Esophagus squamous epithelium (tissue), 5 donors: Measurements from ENCODE around the gene SPARC. TPM values are rescaled to one million over a fixed set of nuclear protein-coding genes. Genes with fewer than 3 reads are reported as not detected.

Experiments
- DNase-seq: peaks from one replicate; lab custom pipeline; 2025; lab: John Stamatoyannopoulos, UW
- H3K27ac ChIP-seq, 4 donors: fragments of 200-600 bp; sonication (generic); one replicate each; pipeline ENCODE4 v1.5.1; 2016 to 2019; ENCODE audit warnings: mild to moderate bottlenecking in 1 of 4
- H3K27me3 ChIP-seq, 4 donors: fragments of 200-600 bp; sonication (generic); 1 replicate in 3 of 4; 2 replicates in 1 of 4; pipeline versions ENCODE4 v1.5.1 to v1.6.0; 2017 to 2021; ENCODE audit warnings: antibody characterized with exemption in 1 of 4
- H3K36me3 ChIP-seq, 3 donors: fragments of 200-600 bp; sonication (generic); one replicate each; pipeline ENCODE4 v1.5.1; 2016 to 2019
- H3K4me1 ChIP-seq, 3 donors: fragments of 200-600 bp; sonication (generic); one replicate each; pipeline ENCODE4 v1.5.1; 2017 to 2019
- H3K4me3 ChIP-seq, 4 donors: fragments of 200-600 bp; sonication (generic); 1 replicate in 3 of 4; 2 replicates in 1 of 4; pipeline ENCODE4 v1.5.1; 2016 to 2019; ENCODE audit warnings: mild to moderate bottlenecking in 2 of 4, moderate library complexity in 1 of 4
- H3K9me3 ChIP-seq, 3 donors: fragments of 200-600 bp; sonication (generic); one replicate each; pipeline ENCODE4 v1.5.1; 2016 to 2019
- CTCF ChIP-seq, 6 experiments: fragments of 450-650 bp in 4 of 6; fragments of 200-600 bp in 2 of 6; sonication (generic) in 2 of 6; IDR thresholded peaks; one replicate each; pipeline ENCODE4 v1.5.1; 2016 to 2019; ENCODE audit warnings: antibody characterized with exemption in 6 of 6, mild to moderate bottlenecking in 4 of 6, moderate library complexity in 4 of 6
- POLR2A ChIP-seq, 4 donors: fragments of 450-650 bp; IDR thresholded peaks; one replicate each; pipeline ENCODE4 v1.6.1; 2017; ENCODE audit warnings: antibody characterized with exemption in 4 of 4, mild to moderate bottlenecking in 4 of 4, moderate library complexity in 3 of 4
- WGBS, 2 donors: methylation state at CpG; one replicate each; pipeline ENCODE4 v1.1.5; 2018; 5-methylcytosine and 5-hydroxymethylcytosine counted together
- intact Hi-C: fragments of 100-400 bp; cut with DNase I; formaldehyde crosslinking; loops from one replicate; pipeline ENCODE4 v1.15.0; 2022
- total RNA-seq, 4 donors: library from RNA; depleted of rRNA; stranded (reverse); fragments of >200 nt; gene quantifications; one replicate each; pipeline ENCODE4 v1.1.0, GENCODE V29; 2016
- donor health status: DM: yes; HTN: yes; CAD: no.

SPARC gene
- total RNA-seq, 4 donors from 2014 or later = 14.9 to 164 (median 61.9) TPM

- Histone ChIP-seq H3K4me3 (no peak overlapping the region), H3K4me1 (peaks cover 0 to 20% (median 7%) of the 10 kb centered on the region in 3 donors), H3K27me3 (no peaks in the 10 kb centered on the region), H3K27ac (no peak overlapping the region), H3K36me3 (no peaks in the 10 kb centered on the region), H3K9me3 (no peaks in the 10 kb centered on the region)
- intact Hi-C loops = no loop called here
- 74 to 85% methylated on average over 2 of the region's 3 CpGs for WGBS, 2 donors
- no peak for DNase-seq
- TF ChIP-seq CTCF (IDR thresholded peaks at IDR 0.05) (no peak), POLR2A (IDR thresholded peaks at IDR 0.05) (no peak)
Measured at GRCh38 chr5:151717416-151717815, 30.7 kb upstream of the SPARC start.

GRCh38 chr5:151709109-151709735 lies 22.5 kb upstream of the SPARC start:
- DNase-seq = no peak
- Histone ChIP-seq H3K36me3 (no peaks in the 10 kb centered on the region), H3K27ac (no peak overlapping the region), H3K9me3 (no peaks in the 10 kb centered on the region), H3K4me1 (peaks cover 0 to 6% (median 0%) of the 10 kb centered on the region in 3 donors), H3K4me3 (no peak overlapping the region), H3K27me3 (no peaks in the 10 kb centered on the region)
- intact Hi-C loops = no loop called here
- no peak for TF ChIP-seq POLR2A (IDR thresholded peaks at IDR 0.05)
- TF ChIP-seq CTCF (IDR thresholded peaks at IDR 0.05) = no peak
- 83% methylated on average over 13 of the region's 13 CpGs for WGBS, 2 donors

- no peak for DNase-seq
Measured at GRCh38 chr5:151708126-151708525, 21.4 kb upstream of the SPARC start.

GRCh38 chr5:151707567-151707966 lies 20.9 kb upstream of the SPARC start:
- intact Hi-C loops = no loop called here
- 59 to 72% methylated on average over 2 of the region's 2 CpGs for WGBS, 2 donors
- Histone ChIP-seq H3K36me3 (no peaks in the 10 kb centered on the region), H3K9me3 (no peaks in the 10 kb centered on the region), H3K4me1 (peaks cover 0 to 6% (median 0%) of the 10 kb centered on the region in 3 donors), H3K27ac (peak overlapping the region in 2 of 4 donors; percentile 0 to 32), H3K4me3 (no peak overlapping the region), H3K27me3 (no peaks in the 10 kb centered on the region)
- DNase-seq = no peak
- TF ChIP-seq POLR2A (IDR thresholded peaks at IDR 0.05) = no peak
- no peak for TF ChIP-seq CTCF (IDR thresholded peaks at IDR 0.05)

More at GRCh38 chr5:151708126-151708525, 21.4 kb upstream of the SPARC start:
- intact Hi-C loops = no loop called here
- Histone ChIP-seq H3K36me3 (no peaks in the 10 kb centered on the region), H3K4me1 (peaks cover 0 to 6% (median 0%) of the 10 kb centered on the region in 3 donors), H3K9me3 (no peaks in the 10 kb centered on the region), H3K27me3 (no peaks in the 10 kb centered on the region), H3K27ac (no peak overlapping the region), H3K4me3 (no peak overlapping the region)
- TF ChIP-seq POLR2A (IDR thresholded peaks at IDR 0.05) = no peak
- no peak for TF ChIP-seq CTCF (IDR thresholded peaks at IDR 0.05)

- no peak overlapping the region for H3K27ac ChIP-seq
Measured at GRCh38 chr5:151706906-151707305, 20.2 kb upstream of the SPARC start.

More at GRCh38 chr5:151706906-151707305, 20.2 kb upstream of the SPARC start:
- Histone ChIP-seq H3K4me1 (peaks cover 0 to 6% (median 0%) of the 10 kb centered on the region in 3 donors), H3K27me3 (no peaks in the 10 kb centered on the region), H3K4me3 (no peak overlapping the region), H3K9me3 (no peaks in the 10 kb centered on the region), H3K36me3 (no peaks in the 10 kb centered on the region)
- DNase-seq = no peak
- no peak for TF ChIP-seq POLR2A (IDR thresholded peaks at IDR 0.05)
- no peak for TF ChIP-seq CTCF (IDR thresholded peaks at IDR 0.05)
- intact Hi-C loops = no loop called here
